Measurements from ENCODE around the gene AK8.
"Not testable (repeated sequence)": the region's sequence is repeated elsewhere in the genome, so short reads cannot be mapped to it uniquely, and the experiment has no call there.

- TF ChIP-seq CTCF (IDR thresholded peaks at IDR 0.05; ENCODE audit: low read depth, low read length, missing input control); TAF1 (conservative IDR thresholded peaks at IDR 0.05); REST (IDR thresholded peaks at IDR 0.05); RAD21 (IDR thresholded peaks at IDR 0.05); GABPA (IDR thresholded peaks at IDR 0.05 in 1 of 2, conservative IDR thresholded peaks at IDR 0.05 in 1 of 2); RXRA (IDR thresholded peaks at IDR 0.05); JUND (IDR thresholded peaks at IDR 0.05); HNF4A (conservative IDR thresholded peaks at IDR 0.05); HNF4G (IDR thresholded peaks at IDR 0.05); ATF3 (IDR thresholded peaks at IDR 0.05); YY1 (IDR thresholded peaks at IDR 0.05); FOXA1 (IDR thresholded peaks at IDR 0.05); SP1 (IDR thresholded peaks at IDR 0.05): not testable (repeated sequence)
- TF ChIP-seq, protein P1, sequence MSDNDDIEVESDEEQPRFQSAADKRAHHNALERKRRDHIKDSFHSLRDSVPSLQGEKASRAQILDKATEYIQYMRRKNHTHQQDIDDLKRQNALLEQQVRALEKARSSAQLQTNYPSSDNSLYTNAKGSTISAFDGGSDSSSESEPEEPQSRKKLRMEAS (IDR thresholded peaks at IDR 0.05) = not testable (repeated sequence)
These were observed 159.6 kb downstream of the AK8 start for GRCh38 chr9:132718381-132718928.
